ENCODE results near the gene ACTL7B.

The ACTL7B gene

DNA sequence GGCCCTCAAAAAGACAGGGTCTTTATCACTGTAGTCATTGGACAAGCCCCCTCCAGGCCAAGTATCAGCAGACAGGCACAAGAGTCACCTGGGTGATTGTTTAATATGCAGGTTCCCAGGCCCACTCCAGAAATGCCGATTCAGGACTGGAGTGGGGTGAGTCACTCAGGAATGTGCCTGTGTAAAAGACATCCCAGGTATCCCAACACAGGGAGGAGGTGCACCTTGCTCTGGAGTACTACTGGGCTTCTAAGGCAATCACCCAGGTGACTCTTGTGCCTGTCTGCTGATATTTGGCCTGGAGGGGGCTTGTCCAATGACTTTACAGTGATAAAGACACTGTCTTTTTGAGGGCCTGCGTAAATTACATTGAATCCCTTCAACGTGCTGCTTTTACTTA lies 40.6 kb downstream of the ACTL7B start:
- H3K36me3 ChIP-seq (ENCODE audit: insufficient read depth, low read length) = no peaks in the 10 kb centered on the region
- no peak overlapping the region for H3K4me3 ChIP-seq (ENCODE audit: low read depth in 1 of 2, low read length in 2 of 2)
- no peak overlapping the region for H3K27ac ChIP-seq (ENCODE audit: low read depth, low read length)
- no peaks in the 10 kb centered on the region for H3K4me1 ChIP-seq (ENCODE audit: insufficient read depth, low read length)
- no peaks in the 10 kb centered on the region for H3K27me3 ChIP-seq (ENCODE audit: control insufficient read depth in 1 of 2, insufficient read depth in 2 of 2, low read length in 2 of 2)
- no peak overlapping the region for H3K9ac ChIP-seq (ENCODE audit: low read length)
- no peaks in the 10 kb centered on the region for H3K9me3 ChIP-seq (ENCODE audit: low read length)

DNA sequence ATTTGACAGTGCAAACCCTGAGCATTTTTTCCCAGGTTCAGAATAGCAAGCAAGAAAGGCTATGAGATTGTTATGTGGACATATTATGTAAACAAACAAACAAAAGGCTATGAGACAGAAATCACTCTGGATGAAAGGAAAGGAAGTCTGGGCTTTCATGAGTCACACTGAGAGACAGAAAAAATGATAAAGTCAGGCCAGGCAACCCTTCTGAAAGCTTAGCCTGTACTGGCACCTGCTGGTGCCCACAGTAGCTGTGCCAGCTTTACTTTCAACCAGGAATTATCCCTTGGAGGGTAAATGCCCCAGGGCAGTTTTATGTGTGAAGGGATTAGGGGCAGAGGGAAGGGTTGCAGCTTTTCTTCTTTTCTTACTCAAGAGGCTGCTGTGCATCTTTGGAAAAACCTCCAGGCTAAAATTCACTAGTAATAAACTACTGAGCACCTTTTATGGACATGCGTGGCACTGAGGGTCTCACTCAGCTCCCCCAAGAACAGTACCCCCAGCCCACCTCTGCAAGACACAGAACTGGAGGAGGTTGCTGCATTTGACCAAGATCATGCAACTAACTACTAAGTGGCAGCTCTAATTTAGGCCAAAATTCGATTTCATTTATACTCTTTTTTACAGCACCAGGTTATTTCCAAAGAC lies 41.7 kb downstream of the ACTL7B start:
- Histone ChIP-seq H3K27ac (ENCODE audit: low read depth, low read length) (no peak overlapping the region), H3K9me3 (ENCODE audit: low read length) (no peaks in the 10 kb centered on the region), H3K36me3 (ENCODE audit: insufficient read depth, low read length) (no peaks in the 10 kb centered on the region), H3K27me3 (ENCODE audit: control insufficient read depth in 1 of 2, insufficient read depth in 2 of 2, low read length in 2 of 2) (no peaks in the 10 kb centered on the region), H3K9ac (ENCODE audit: low read length) (no peak overlapping the region), H3K4me3 (ENCODE audit: low read depth in 1 of 2, low read length in 2 of 2) (no peak overlapping the region), H3K4me1 (ENCODE audit: insufficient read depth, low read length) (no peaks in the 10 kb centered on the region)

DNA sequence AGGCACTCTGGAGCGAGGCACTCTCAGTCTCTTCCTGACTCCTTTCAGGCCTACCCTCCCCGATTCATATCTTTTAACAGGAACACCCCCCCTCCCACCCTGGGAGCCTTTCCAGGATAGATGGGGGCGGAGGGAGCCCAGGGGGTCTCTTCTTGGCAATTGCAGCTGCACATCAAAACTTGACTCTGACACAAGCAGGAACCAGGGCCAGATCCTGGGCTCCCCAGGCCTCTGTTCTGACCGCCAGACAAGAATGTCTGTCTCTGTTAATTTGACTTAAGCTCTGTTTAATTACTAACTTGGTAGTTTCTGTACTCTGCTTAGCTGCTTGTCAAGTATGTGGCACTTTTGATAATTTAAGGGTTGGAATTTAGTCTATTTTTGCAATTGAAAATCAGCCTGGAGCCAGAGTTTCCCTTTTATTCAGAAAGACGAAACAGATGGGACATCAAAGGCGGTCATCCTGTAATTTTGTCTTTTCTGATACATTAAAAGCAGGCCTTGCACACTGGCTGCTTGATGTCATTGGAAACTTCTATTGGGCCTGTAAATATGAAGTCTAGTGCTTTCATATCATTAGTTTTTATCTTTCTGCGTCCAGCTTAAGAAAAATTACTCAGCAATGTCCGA lies 43.3 kb downstream of the ACTL7B start:
- no peak overlapping the region for H3K4me3 ChIP-seq (ENCODE audit: low read depth in 1 of 2, low read length in 2 of 2)
- no peak overlapping the region for H3K9ac ChIP-seq (ENCODE audit: low read length)
- H3K27ac ChIP-seq (ENCODE audit: low read depth, low read length) = no peak overlapping the region
- H3K9me3 ChIP-seq (ENCODE audit: low read length) = no peaks in the 10 kb centered on the region
- no peaks in the 10 kb centered on the region for H3K27me3 ChIP-seq (ENCODE audit: control insufficient read depth in 1 of 2, insufficient read depth in 2 of 2, low read length in 2 of 2)
- H3K4me1 ChIP-seq (ENCODE audit: insufficient read depth, low read length) = no peaks in the 10 kb centered on the region
- no peaks in the 10 kb centered on the region for H3K36me3 ChIP-seq (ENCODE audit: insufficient read depth, low read length)

DNA sequence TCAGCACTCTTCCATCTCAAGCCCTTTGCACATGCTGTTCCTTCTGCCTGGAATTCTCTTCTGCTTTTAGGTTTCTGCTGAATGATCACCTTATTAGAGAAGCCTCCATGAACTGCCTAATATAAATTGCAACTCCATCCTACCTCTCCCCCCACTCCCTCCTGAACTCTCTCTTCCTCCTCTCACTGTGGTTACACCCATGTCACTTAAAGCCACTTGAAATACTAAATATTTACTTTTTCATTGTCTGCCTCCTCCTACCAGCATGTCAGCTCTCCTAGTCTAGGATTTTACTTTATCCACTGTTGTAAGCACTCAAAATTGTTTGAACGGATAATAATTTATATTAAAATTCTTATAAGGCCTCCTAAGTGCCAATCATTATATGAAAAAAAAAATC lies 43.8 kb downstream of the ACTL7B start:
- Histone ChIP-seq H3K27me3 (ENCODE audit: control insufficient read depth in 1 of 2, insufficient read depth in 2 of 2, low read length in 2 of 2) (no peaks in the 10 kb centered on the region), H3K9me3 (ENCODE audit: low read length) (no peaks in the 10 kb centered on the region), H3K9ac (ENCODE audit: low read length) (no peak overlapping the region), H3K4me3 (ENCODE audit: low read depth in 1 of 2, low read length in 2 of 2) (no peak overlapping the region), H3K36me3 (ENCODE audit: insufficient read depth, low read length) (no peaks in the 10 kb centered on the region), H3K4me1 (ENCODE audit: insufficient read depth, low read length) (no peaks in the 10 kb centered on the region), H3K27ac (ENCODE audit: low read depth, low read length) (no peak overlapping the region)

DNA sequence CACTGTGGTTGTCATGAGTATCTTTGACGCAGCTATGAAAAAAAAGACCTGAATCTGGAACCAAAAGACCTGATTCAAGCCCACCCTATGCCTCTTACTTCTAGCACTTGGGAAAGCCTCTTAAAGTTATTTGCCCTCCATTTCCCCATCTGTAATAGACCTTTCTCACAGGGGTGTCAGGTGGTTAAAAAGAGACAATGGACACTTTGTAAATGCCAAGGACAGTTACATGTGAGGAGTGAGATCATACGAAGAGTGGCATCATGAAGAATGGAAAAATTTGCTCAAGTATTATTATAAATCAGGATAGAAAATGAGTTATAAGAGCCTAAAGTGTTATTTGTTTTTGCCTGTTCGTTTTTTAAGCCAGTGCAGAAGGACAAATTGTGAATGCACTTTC lies 46.5 kb downstream of the ACTL7B start:
- H3K27ac ChIP-seq (ENCODE audit: low read depth, low read length) = no peak overlapping the region
- H3K4me3 ChIP-seq (ENCODE audit: low read depth in 1 of 2, low read length in 2 of 2) = no peak overlapping the region
- H3K9me3 ChIP-seq (ENCODE audit: low read length) = no peaks in the 10 kb centered on the region
- H3K36me3 ChIP-seq (ENCODE audit: insufficient read depth, low read length) = no peaks in the 10 kb centered on the region
- H3K4me1 ChIP-seq (ENCODE audit: insufficient read depth, low read length) = no peaks in the 10 kb centered on the region
- H3K27me3 ChIP-seq (ENCODE audit: control insufficient read depth in 1 of 2, insufficient read depth in 2 of 2, low read length in 2 of 2) = no peaks in the 10 kb centered on the region
- H3K9ac ChIP-seq (ENCODE audit: low read length) = no peak overlapping the region
